Measurements from ENCODE around the gene DLX4. TPM values are rescaled to one million over a fixed set of nuclear protein-coding genes. Genes with fewer than 3 reads are reported as not detected.

DLX4 gene
- total and polyA plus RNA-seq, 2 donors (not counting 3 experiments of a cell fraction or from before 2014, with no cell fraction given): not detected

DNA sequence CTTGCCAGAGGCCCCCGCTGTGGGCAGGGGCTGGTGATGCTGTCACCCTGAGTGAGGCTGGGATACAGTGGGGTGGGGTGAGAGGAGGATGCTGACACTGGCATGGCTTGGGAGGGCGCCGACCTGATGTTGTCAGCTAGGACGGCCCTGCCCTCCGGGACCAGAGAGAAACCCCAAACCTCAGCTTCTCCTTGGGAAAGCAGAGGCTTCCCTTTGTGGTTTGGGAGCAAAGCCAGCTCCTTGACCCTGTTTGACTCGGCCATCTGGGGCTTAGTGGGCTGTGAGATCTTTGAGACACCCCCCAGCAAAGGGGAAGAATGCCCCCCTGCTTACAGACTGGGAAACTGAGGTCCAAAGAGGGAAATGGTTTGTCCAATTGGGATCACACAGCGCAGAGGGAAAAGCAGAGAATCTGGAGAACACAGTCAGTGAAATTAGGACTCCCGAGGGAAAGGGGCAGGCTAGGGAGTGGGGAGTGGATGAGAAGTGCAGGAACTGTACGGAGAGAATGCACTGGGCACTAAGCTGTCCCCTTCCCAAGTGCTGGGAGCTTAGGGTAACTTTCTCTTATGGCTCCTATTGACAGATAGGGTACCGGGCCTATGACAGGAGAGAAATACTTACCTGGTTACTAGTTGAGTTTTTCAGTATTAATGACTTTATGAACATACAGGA lies 40.7 kb upstream of the DLX4 start:
- H3K27ac ChIP-seq (ENCODE audit: insufficient read depth, low read depth, low read length): no peak overlapping the region
- H4K20me1 ChIP-seq (replicated peaks; ENCODE audit: control insufficient read depth, extremely low read depth, insufficient read depth, low read length): no peaks in the 10 kb centered on the region
- no peak overlapping the region for H3K9ac ChIP-seq (replicated peaks; ENCODE audit: extremely low read depth, insufficient read depth, low read length)
- H3K9me3 ChIP-seq (replicated peaks; ENCODE audit: control insufficient read depth, insufficient read depth, low read length): no peaks in the 10 kb centered on the region
- no peak for TF ChIP-seq MYC (IDR thresholded peaks at IDR 0.05; ENCODE audit: low read depth, low read length)
- no peak for TF ChIP-seq EZH2 (IDR thresholded peaks at IDR 0.05; ENCODE audit: borderline replicate concordance, low read depth, low read length, severe bottlenecking)
- TF ChIP-seq, protein P1, sequence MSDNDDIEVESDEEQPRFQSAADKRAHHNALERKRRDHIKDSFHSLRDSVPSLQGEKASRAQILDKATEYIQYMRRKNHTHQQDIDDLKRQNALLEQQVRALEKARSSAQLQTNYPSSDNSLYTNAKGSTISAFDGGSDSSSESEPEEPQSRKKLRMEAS (IDR thresholded peaks at IDR 0.05; ENCODE audit: insufficient read depth, insufficient read length): no peak
- no peak for TF ChIP-seq FOS (IDR thresholded peaks at IDR 0.05; ENCODE audit: borderline replicate concordance, insufficient read depth, low read length)
- TF ChIP-seq, protein P2, sequence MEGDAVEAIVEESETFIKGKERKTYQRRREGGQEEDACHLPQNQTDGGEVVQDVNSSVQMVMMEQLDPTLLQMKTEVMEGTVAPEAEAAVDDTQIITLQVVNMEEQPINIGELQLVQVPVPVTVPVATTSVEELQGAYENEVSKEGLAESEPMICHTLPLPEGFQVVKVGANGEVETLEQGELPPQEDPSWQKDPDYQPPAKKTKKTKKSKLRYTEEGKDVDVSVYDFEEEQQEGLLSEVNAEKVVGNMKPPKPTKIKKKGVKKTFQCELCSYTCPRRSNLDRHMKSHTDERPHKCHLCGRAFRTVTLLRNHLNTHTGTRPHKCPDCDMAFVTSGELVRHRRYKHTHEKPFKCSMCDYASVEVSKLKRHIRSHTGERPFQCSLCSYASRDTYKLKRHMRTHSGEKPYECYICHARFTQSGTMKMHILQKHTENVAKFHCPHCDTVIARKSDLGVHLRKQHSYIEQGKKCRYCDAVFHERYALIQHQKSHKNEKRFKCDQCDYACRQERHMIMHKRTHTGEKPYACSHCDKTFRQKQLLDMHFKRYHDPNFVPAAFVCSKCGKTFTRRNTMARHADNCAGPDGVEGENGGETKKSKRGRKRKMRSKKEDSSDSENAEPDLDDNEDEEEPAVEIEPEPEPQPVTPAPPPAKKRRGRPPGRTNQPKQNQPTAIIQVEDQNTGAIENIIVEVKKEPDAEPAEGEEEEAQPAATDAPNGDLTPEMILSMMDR (IDR thresholded peaks at IDR 0.05; ENCODE audit: extremely low read depth in 1 of 2, insufficient read depth in 1 of 2, low read depth in 1 of 2, low read length in 2 of 2): no peak
- TF ChIP-seq POLR2AphosphoS5 (IDR thresholded peaks at IDR 0.05; ENCODE audit: insufficient read depth, low read depth, low read length): no peak
- no peak for TF ChIP-seq GATA2 (IDR thresholded peaks at IDR 0.05; ENCODE audit: insufficient read depth, insufficient read length, low read depth, low read length)
- no peak for TF ChIP-seq JUN (IDR thresholded peaks at IDR 0.05; ENCODE audit: borderline replicate concordance, insufficient read depth, insufficient read length, low read depth)
- no peak for TF ChIP-seq POLR2A (IDR thresholded peaks at IDR 0.05; ENCODE audit: low read depth, low read length)
- H2AFZ ChIP-seq (ENCODE audit: low read depth, low read length): no peak overlapping the region
- FAIRE-seq (no peak), DNase-seq (ENCODE audit: low read depth, low spot score) (no peak)
- ChIA-PET POLR2A (interaction anchor here (0.6 kb wide), 1 partner anchor 51 kb away, joined by 3 read pairs; no protein-coding TSS in a partner anchor), CTCF (interaction anchor here (0.9 to 1.7 kb wide), 5 partner anchors 11 to 48 kb away, joined by 3 to 9 read pairs (median 3); no protein-coding TSS in a partner anchor)
- dilution Hi-C loops (cut with MboI; ENCODE audit: extremely low pct_ligation_motif_present, low sequenced_read_pairs) (no loop called here), intact Hi-C loops (cut with micrococcal nuclease) (no loop called here)
- no peak overlapping the region for H3K4me3 ChIP-seq (replicated peaks in 1 of 3; ENCODE audit: insufficient read depth in 1 of 3, low read depth in 1 of 3, low read length in 3 of 3)
- H3K79me2 ChIP-seq (ENCODE audit: control insufficient read depth, insufficient read depth, low read length): no peaks in the 10 kb centered on the region
- H3K27me3 ChIP-seq (ENCODE audit: control insufficient read depth in 2 of 2, insufficient read depth in 2 of 2, low read length in 2 of 2): peaks cover 3 to 8% of the 10 kb centered on the region in 2 experiments
- BruUV-seq (replicated peaks): no TSS peak
- H3K4me1 ChIP-seq (ENCODE audit: control insufficient read depth, extremely low read depth, insufficient read depth, low read length): no peaks in the 10 kb centered on the region
- no peaks in the 10 kb centered on the region for H3K36me3 ChIP-seq (ENCODE audit: control insufficient read depth in 2 of 2, extremely low read depth in 1 of 2, insufficient read depth in 2 of 2, low read length in 2 of 2)
- no peaks in the 10 kb centered on the region for H3K9me1 ChIP-seq (replicated peaks; ENCODE audit: control insufficient read depth, extremely low read depth, insufficient read depth, low read length)
- no peak overlapping the region for H3K4me2 ChIP-seq (ENCODE audit: insufficient read depth, low read length)

Data from endothelial cell of umbilical vein (primary cell).